GM18868 (cell line): ENCODE measurements around the gene AGBL4.
A peak's percentile ranks its signal among the peaks of the same experiment; 100 is the strongest.

Experiments
- ATAC-seq: cut with Tn5 transposase; IDR thresholded peaks from one replicate; pipeline ENCODE4 v1.9.1; 2021; ENCODE audit warnings: mild to moderate bottlenecking, moderate library complexity; ENCODE audit not compliant: unreplicated experiment

Gene AGBL4

DNA sequence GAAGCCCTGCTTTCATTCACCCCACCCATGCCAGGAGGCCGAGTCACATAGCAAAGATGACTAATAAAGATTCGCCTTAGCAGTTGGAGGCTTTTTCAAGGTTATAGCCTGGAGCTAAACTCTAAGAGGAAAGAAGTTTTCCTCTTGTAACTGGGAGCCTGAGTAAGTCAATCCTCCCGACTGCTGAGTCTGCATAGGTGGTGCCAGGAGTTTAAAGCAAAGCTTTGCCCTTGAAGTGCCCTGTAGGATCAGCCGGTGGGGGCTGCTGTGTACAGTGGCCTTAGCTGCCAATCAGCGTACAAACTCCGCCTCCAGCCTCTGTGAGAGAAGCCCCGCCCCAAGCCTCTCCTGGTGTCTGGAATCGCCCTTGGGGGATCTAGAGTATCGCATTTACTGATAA is 1404.2 kb downstream of the AGBL4 start:
- ATAC-seq = no peak

DNA sequence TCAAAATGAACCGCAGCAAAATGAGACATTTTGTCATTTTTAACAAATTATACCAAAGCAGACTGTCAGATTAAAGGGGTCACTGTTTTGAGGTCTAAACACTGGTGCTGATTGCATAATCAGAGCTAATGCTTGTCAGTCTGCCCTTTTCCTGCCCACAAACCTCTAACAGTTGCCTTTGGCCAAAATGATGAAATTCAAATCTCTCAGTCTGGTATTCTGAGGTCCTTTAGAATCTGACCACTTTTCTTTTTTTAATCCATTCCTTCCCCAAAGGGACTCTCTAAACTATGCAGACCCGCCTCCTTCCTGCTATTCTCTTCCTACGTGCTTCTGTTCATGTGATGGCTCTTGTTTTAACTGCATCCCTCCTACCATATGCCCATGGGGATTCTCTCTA is 1406.5 kb downstream of the AGBL4 start:
- ATAC-seq = no peak

DNA sequence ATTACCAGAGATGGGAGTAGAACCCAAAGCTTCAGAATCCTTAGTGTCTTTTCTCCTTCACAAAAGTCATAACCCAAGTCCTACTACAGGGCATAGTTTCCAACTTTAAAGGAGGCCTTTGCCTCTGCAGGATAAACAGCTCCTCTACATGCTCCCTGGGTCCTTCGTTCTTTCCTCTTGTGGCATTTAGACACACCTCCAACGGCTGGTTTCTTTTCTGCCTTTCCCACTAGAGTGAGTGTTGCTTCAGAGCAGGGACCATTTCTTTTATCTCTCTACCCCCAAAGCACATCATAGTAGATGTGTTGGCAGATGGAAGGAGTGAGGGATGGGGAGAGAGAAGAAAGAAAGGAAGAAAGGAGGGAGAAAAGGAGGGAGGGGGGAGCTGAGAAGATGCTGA is 1407.0 kb downstream of the AGBL4 start:
- no peak for ATAC-seq

DNA sequence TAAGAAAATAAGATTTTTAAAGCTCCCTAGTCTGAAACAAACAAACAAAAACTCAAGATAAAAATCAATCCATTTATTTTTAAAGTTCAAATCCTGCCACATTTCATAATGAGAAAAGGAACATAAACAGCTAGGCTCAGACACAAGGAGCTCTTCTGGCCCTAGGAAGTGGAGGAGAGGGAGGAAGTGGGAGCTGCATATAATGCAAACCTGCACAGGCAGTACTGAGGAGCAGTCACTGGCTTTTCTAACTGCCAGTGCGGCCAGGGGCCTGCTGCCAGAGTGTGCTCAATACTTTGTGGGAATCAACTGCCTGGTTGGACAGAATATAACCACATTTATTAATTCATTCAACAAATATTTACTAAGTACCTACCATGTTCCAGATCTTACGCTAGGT is 1411.9 kb downstream of the AGBL4 start:
- ATAC-seq = no peak

DNA sequence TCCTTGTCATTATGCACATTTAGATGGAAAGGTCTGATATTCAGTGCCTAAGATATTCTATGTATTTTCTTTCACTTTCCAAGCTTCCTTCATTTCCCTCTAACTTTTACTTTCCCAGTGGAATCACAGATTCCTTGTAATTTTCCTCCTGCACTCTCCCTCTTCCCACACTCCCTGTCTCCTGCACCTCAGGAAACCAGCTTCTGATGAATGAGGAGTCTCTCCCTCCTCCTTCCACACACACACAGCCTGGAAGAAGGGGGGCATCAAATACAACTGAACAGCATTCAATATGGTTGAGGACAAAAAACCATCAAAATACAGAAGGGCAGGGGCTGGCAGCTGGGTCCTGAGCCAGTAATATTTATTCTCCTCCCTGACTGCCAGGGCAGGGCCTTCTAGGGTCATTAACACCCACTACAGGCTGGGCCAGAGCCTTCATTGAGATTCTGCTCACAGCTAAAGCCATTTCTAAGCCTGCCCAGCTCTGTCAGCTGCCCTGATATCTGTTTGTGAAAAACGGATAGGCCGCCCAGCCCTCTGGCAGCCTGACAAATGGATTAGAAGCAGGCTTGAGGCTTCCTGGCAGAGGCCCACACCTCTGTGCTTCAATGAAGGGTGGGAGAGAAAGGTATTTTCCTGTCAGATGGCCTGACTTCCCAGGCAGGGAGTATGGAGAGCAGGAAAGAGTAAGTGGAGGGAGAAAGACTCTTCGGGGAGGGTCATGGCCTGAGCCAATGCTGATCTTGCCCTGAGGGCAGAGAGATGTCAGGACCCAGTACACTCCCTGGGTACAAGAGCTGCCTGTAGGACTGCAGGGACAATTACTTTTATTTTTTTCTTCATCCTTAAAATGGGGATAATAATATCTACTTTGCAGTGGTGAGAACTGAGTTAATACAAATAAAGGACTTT is 1412.9 kb downstream of the AGBL4 start:
- ATAC-seq = no peak

DNA sequence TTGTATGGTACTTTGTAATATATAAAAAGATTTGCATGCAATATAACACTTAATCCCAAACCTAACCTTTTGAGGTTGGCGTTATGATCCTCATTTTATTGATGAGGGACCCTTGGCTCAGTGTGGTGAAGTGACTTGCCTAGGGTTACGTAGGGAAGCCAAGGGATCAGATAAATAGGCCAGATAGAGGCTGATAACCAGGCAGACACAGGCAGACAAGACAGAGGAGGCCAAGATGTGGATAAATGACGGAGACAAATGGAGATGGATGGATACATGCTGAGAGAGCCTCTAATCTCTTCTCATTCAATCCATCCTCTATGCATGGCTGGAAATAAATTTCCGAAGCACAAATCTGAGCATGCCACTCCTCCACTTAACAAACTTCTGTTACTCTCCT is 1414.9 kb downstream of the AGBL4 start:
- no peak for ATAC-seq

DNA sequence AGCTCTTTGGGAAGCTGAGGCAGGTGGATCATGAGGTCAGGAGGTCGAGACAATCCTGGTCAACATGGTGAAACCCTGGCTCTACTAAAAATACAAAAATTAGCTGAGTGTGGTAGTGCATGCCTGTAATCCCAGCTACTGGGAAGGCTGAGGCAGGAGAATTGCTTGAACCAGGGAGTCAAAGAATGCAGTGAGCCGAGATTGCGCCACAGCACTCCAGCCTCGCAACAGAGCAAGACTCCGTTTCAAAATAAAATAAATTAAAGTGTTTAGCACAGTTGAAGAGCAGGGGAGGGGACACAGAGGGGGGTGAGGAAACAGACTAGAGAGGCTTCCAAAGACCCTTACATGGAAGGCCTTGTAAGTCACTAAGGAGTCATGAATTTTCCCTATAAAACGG is 1420.5 kb downstream of the AGBL4 start:
- ATAC-seq = no peak

DNA sequence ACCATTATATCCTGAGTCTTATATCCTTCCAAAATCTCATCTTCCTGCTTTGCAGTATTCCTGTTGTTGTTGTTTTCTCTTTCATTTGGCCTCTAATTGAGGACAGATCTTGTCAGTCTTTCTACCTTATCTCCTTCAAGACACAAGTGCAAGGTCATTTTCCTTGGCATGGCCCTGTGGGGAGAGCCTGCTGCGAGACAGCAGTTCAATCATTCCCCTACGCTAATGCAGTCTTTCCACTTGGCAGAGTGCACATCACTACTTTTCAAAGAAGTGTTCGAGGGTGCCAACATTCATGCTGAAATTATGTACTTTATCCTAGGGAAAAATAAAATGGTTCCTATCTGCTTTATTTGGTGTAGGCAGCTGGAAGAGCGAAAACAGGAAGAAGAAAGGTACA is 1421.4 kb downstream of the AGBL4 start:
- no peak for ATAC-seq

DNA sequence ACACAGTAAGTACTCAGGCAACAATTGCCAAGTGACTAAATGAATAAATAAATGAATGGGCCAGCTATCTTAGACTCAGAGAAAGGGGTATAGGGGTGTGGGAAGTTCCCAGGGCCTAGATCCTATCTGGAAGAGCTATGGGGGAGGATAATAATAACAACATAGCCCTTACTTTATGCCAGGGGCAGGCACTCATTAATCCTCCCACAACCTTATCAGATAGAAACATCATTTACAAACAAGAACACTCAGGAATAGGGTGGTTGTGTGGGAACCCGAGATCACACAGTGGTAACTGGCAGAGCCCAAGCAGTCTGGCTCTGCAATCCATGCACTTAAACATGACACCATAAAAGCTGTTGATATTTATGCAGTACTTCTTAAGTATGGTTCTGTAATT is 1423.6 kb downstream of the AGBL4 start:
- no peak for ATAC-seq

DNA sequence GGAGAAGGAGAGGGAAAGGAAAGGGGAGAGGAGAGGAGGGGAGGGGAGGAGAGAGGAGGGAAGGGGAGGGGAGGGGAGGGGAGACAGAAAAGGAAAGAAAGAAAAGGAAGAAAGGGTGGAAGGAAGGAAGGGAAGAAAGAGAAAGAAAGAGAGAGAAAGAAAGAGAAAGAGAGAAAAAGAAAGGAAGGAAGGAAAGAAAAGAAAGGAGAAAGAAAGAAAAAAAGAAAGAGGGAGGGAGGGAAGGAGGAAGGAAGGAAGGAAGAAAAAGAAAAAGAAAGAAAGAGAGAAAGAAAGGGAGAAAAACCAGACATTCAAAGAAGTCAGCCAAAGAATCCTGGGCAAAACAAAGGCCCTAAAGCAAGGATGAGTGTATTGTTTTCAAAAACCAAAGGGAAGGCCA is 1426.1 kb downstream of the AGBL4 start:
- ATAC-seq = no peak

DNA sequence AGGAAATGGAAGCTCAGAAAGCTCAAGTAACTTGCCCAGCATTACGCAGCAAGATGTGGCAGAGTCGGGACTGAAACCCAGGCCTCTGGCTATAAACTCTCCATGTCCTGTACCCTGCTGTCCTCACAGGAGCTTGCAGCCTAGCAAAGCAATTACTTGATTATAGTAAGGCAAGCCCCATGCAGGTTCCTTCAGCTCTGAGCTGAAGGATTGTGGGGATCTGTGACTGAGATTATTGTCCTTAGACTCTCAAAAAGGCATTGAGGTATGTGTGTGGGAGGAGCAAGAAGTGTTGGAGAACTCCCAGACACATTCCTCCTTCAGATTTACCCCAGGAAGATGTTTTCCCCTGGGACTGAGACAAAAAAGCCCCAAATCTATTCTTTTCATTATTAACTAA is 1427.7 kb downstream of the AGBL4 start:
- ATAC-seq = no peak

DNA sequence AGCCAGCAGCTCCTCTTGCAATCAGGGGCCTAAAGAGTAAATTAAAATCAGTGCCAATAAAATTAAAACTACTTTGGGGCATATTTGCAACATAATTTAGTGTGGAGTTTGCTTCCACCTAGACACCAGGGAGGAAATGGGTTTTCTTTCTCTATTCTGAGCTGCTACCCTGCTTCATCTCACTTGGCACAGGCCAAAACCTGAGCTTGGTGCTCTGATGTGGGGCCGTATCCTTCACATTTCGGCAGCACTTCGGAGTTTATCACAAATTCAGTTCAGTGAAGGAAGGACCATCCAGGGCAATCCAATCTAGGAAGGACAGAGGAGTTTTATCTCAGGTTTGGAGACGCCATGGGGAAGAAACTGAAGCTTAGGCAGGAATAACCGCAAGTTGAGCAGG is 1428.1 kb downstream of the AGBL4 start:
- ATAC-seq = no peak

DNA sequence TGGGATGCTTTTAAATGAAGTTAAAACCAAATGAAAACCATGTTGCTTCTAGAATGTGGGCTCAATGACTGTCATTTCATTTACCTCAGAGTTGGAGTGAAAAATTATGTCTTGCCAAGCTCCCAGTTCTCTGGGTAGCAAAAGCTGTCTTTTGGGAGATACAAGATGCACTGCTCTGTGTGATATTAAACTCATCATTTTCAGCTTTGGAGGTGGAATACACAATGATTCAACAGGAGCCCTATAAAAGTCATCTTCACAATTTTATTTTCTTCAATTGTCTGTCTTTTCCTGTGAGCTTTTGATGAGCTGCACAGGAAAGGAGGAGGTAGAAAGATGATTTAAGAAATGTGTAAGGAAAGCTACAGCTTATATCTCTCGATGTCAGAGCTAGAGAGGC is 1431.4 kb downstream of the AGBL4 start:
- no peak for ATAC-seq

DNA sequence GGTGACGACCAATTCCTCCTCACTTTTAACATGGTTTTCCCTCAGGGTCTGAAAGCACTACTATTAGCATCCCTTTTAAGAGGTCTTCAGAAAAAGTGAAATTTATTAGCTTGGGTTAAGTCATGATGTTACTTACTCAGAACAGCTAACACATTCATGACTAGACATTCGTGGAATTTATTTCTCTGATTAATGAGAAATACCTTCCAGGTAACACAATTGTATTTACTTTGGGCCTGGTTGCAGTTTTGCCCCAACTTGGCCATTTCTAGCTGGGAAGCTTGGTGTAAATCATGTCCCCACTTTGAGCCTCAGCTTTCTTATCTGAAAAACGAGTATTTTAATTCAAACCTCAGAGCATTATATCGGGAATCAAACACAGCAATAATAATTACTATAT is 1432.6 kb downstream of the AGBL4 start:
- ATAC-seq = no peak

DNA sequence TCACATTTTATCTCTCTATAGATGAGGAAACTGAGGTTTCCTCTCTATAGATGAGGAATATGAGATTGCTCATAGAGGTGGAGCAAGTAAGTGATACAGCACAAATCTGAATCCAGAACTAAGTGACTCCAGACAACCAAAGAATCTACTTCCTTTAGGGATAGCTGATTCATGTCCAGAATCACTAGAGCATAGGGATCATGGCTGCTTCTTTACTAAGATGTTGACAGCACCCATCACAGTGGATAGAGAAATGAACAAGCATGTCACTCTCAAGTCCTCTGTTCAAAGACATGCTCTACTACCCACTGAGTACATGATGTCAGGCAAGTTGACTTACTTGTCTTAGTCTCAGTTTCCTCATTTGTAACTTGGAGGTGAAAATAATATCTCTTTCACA is 1435.7 kb downstream of the AGBL4 start:
- ATAC-seq = no peak

DNA sequence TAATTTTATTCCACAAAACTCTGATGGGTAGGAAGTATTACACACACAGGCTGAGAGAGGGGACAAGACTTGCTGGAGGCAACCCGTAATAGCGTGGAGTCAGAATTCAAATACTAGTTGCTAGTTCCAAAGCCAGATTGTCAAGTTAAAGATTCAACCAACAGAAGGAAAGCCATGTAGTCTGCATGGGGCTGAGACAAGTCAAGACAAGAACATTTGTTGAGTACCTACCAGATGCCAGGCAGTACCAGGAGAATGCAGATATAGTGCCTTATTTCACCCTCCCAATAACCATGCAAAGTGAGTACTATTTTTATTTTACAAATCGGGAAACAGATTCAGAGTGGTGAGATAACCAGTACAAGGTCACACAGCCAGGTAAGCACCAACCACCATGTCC is 1441.3 kb downstream of the AGBL4 start:
- no peak for ATAC-seq

DNA sequence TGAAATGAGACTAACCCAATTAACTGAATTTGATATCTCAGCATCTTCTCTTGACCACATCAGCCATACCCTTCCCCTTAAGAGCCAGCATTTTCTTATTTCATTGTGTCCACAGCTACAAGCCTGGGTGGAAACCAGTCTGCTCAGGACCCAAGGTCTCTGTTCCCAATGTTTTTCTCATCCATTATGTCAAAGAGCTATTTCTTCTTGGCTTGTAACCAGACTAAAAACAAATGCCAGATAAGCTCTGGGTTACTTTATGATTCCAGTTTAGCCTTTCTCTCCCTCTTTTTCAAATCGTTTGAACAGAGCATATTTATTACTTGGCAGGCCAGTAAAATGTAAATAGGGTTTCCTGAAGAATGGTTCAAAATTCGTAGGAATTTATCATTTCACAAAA is 1442.5 kb downstream of the AGBL4 start:
- no peak for ATAC-seq

DNA sequence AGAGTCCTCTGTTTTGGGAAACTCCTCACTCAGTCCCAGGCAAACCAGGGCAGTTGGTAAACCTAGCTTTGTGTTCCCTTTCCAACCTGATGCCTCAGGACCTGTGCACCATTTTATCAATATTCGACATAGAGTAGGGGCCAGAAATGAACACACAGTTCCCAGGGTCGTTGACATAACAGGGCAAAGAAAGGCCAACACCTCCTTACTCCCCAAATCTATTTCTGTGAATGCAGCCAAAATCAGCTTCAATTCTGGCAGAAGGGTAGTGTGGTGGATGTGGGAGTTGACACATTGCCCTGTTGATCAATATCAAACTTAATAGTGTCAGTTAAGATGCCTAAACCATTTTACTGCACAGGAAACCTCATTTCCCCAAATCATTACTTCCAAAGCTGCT is 1447.2 kb downstream of the AGBL4 start:
- no peak for ATAC-seq

DNA sequence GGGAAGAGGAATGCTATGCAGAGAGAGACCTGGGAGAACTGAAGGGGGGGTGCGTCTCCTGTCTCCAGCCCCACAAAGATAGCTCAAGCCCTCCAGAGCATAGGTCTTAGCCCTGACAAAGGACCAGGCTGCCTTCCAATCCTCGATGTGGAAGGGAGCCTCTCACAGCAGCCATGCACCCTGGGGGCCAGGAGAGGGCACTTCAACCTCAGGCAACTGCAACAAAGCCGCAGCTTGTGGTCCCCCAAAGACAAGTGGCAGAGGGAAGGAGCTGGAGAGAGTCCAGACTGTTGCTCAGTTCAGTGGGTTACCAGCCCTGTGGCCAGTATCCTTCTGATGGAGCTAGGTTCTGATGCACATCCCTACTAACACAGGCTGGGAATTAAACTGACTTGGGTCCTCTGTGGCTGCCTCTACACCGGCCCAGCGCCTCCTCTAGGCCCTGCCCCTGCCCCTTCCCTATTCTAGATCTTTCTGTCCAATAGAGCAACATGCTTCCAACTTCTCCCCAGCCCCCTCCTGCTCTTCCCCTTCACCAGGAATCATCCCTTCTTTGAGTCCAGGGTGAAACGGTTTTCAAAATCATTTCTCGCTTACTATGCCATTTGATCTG is 1451.0 kb downstream of the AGBL4 start:
- ATAC-seq = peak; percentile 78

DNA sequence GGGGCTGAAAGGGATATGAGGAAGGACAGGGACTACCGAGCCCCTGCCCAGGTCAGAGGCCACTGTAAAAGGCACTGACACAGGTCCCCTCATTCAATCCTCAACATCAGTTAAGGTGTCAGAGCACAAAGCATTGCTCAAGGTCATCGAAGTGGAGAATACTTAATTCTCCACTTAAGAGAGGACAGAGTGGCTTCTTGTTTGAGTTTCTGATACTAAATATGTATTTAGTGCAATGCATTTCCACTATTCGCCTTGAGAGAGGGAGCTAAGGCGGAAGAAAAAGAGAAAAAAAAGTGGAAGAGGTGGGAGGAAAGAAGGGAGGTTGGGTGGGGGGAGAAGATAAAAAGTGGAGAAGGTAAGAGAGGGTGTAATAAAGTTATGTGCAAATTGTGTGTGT is 1451.6 kb downstream of the AGBL4 start:
- ATAC-seq = no peak

DNA sequence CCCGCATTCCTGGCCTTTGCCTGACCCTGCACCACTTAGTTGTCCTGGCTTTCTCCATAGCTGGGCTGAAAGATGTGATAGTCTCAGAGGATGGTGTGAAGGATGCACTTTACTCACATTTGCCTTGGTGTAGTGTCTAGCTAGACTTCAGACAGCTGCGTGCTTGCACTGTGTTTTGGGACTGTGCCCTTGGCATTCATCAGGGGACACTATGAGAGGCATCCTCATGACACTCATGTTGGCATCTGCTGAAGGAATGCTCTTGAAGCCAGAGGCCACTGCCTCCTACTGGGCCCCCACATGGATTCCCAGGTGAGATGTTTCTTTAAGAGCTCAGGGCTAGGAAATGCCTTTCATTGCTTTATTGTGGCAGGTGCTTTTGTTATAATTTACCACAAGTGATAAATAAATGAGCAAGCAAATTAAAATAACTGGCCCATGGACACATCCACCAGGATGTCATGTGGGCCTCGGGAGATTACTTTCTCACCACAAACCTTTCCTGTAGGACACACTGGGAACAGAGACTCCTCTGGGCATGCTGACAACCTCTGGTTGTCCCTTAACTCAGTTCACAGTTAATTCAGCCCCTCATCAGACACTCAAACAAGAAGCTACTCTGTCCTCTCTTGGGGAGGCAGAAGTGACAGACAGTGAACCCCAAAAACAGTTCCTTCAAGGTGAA is 1452.3 kb downstream of the AGBL4 start:
- ATAC-seq = no peak

DNA sequence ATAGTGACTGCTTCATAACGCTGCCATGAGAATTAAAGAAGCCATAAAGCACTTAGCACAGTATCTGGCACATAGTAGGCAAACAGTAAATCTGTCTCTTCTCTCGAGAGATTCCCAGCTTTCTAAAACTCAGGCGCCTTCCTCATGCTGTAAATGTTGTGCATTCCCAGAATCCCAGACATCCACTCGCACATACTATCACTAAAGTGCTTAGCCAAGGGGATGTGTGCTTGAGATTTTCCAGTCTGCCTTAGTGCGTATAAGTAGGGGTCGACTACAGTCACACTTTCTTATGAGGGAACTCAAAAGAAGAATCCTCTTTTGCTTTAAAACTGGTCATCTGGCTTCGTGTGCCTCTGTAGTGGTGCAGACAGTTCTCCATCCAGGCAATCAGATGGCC is 1453.2 kb downstream of the AGBL4 start:
- ATAC-seq = no peak
